Measurements from ENCODE around the gene NOXO1. TPM values are rescaled to one million over a fixed set of nuclear protein-coding genes. Genes with fewer than 3 reads are reported as not detected.

NOXO1 gene
- total and polyA plus RNA-seq, 4 donors = 0.28 to 0.67 (median 0.63) TPM; not detected in 1

- H3K4me3 ChIP-seq (ENCODE audit: low read depth in 1 of 3, low read length in 3 of 3) = peak overlapping the region in 1 of 3 donors; percentile 80
- H3K9ac ChIP-seq (ENCODE audit: low read depth in 1 of 2, low read length in 2 of 2) = no peak overlapping the region
- no peak for DNase-seq (ENCODE audit: low spot score)
- WGBS = 70% methylated on average over 20 of the region's 20 CpGs
- no peak overlapping the region for H3K27ac ChIP-seq (ENCODE audit: low read depth in 1 of 2, low read length in 2 of 2)
- TF ChIP-seq EGR1 (IDR thresholded peaks at IDR 0.05; ENCODE audit: low read depth in 2 of 2) = no peak
- no peak for TF ChIP-seq HNF4G (IDR thresholded peaks at IDR 0.05)
- peaks cover 7 to 37% (median 29%) of the 10 kb centered on the region in 4 donors for H3K4me1 ChIP-seq (ENCODE audit: control insufficient read depth in 4 of 4, insufficient read depth in 4 of 4, low read length in 3 of 4)
- H3K9me3 ChIP-seq (ENCODE audit: control insufficient read depth in 4 of 4, low read length in 3 of 4) = no peaks in the 10 kb centered on the region
- no peaks in the 10 kb centered on the region for H3K27me3 ChIP-seq (ENCODE audit: control insufficient read depth in 4 of 4, insufficient read depth in 4 of 4, low read length in 3 of 4)
- peaks cover 0 to 26% (median 7%) of the 10 kb centered on the region in 4 donors for H3K36me3 ChIP-seq (ENCODE audit: control insufficient read depth in 4 of 4, insufficient read depth in 3 of 4, low read depth in 1 of 4, low read length in 3 of 4)
These were observed 20.3 kb downstream of the NOXO1 start for GRCh38 chr16:1960665-1961630.

DNA sequence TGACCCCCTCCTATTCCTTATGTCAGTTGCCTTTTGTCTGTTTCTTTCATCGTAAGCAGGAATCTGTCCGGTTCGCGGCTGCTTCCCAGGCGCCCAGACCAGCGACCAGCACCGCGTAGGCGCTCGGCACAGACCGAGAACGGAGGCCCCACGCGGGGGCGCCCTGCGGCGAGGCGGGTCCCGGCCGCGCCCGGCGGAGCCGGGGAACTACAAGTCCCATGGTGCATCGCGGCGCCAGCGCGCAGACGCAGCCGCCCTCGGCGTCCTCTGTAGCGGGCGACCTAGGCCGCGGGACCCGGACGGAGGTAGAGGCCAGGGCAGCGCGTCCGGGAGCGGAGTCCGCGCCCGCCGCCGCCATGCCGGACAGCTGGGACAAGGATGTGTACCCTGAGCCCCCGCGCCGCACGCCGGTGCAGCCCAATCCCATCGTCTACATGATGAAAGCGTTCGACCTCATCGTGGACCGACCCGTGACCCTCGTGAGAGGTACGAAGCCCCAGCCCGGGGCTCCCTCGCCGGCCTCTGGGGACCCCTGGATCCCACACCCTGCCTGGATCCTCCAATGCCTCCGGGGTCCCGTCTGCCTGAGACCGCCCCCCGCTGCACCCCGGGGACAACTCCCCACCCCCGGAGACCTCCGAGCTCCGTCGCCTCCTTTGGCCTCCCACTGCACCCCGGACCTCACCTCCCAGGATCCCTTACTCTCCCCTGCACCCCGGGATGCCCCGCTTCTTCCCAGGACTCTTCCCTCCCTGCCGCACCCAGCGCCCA, 21.8 kb downstream of the NOXO1 start, which contains the start of gene NDUFB10:
Gene NDUFB10, plus strand, starts transcription at position 270 of the 771 bp plus-strand sequence. Its CDS starts 87 bp downstream, at position 357.
- H3K9me3 ChIP-seq (ENCODE audit: control insufficient read depth in 4 of 4, low read length in 3 of 4) = no peaks in the 10 kb centered on the region
- no peaks in the 10 kb centered on the region for H3K27me3 ChIP-seq (ENCODE audit: control insufficient read depth in 4 of 4, insufficient read depth in 4 of 4, low read length in 3 of 4)
- H3K4me3 ChIP-seq (ENCODE audit: low read depth in 1 of 3, low read length in 3 of 3) = peak within 1 kb of the TSS; percentile 80 to 92 (median 90)
- TF ChIP-seq, protein P1, sequence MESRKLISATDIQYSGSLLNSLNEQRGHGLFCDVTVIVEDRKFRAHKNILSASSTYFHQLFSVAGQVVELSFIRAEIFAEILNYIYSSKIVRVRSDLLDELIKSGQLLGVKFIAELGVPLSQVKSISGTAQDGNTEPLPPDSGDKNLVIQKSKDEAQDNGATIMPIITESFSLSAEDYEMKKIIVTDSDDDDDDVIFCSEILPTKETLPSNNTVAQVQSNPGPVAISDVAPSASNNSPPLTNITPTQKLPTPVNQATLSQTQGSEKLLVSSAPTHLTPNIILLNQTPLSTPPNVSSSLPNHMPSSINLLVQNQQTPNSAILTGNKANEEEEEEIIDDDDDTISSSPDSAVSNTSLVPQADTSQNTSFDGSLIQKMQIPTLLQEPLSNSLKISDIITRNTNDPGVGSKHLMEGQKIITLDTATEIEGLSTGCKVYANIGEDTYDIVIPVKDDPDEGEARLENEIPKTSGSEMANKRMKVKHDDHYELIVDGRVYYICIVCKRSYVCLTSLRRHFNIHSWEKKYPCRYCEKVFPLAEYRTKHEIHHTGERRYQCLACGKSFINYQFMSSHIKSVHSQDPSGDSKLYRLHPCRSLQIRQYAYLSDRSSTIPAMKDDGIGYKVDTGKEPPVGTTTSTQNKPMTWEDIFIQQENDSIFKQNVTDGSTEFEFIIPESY (IDR thresholded peaks at IDR 0.05) = no peak
- TF ChIP-seq JUND (IDR thresholded peaks at IDR 0.05) (no peak), RAD21 (IDR thresholded peaks at IDR 0.05) (peak in 1 of 2 donors; percentile 50), GABPA (IDR thresholded peaks at IDR 0.05 in 1 of 2, conservative IDR thresholded peaks at IDR 0.05 in 1 of 2) (peak in 1 of 2 donors; percentile 58), YY1 (IDR thresholded peaks at IDR 0.05) (peak; percentile 73), EGR1 (IDR thresholded peaks at IDR 0.05; ENCODE audit: low read depth in 2 of 2) (peak in 1 of 2 donors; percentile 35), CTCF (IDR thresholded peaks at IDR 0.05; ENCODE audit: low read depth, low read length, missing input control) (peak; percentile 49)
- H3K27ac ChIP-seq (ENCODE audit: low read depth in 1 of 2, low read length in 2 of 2) = peak within 1 kb of the TSS; percentile 50 to 77
- H3K9ac ChIP-seq (ENCODE audit: low read depth in 1 of 2, low read length in 2 of 2) = peak within 1 kb of the TSS; percentile 45 to 72
- peaks cover 0 to 26% (median 7%) of the 10 kb centered on the region in 4 donors for H3K36me3 ChIP-seq (ENCODE audit: control insufficient read depth in 4 of 4, insufficient read depth in 3 of 4, low read depth in 1 of 4, low read length in 3 of 4)
- WGBS = under 1% methylated on average over 79 of the region's 79 CpGs
- DNase-seq (ENCODE audit: low spot score) = peak; percentile 96
- peaks cover 4 to 28% (median 23%) of the 10 kb centered on the region in 4 donors for H3K4me1 ChIP-seq (ENCODE audit: control insufficient read depth in 4 of 4, insufficient read depth in 4 of 4, low read length in 3 of 4)

DNA sequence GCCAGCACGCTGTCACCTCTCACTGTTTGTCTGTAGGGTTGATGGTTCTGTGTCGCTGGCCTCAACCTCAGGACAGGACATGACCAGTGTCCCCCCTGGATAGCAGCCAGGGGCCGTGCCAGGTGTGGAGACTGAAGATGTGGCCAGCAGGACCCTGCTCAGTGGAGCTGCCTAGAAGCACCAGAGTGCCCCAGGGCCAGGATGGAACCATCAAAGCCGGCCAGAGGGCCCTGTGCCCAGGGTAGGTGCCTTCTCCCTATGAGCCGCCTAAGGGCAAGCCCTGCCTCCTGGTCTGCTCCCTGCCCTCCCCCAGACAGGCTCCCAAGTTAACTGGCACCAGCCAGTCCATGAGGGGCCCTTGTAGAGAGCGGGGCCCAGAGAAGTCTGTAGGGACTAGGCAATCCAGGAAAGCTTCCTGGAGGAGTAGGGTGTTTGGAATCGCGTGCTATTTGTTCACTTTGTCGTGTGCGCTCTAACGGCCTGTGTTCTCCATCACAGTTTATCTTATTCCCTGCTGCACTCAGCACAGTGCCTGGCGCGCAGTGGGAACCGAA, 22.5 kb downstream of the NOXO1 start:
- H3K4me3 ChIP-seq (ENCODE audit: low read depth in 1 of 3, low read length in 3 of 3) = peak overlapping the region in 1 of 3 donors; percentile 92
- DNase-seq (ENCODE audit: low spot score) = no peak
- TF ChIP-seq TAF1 (conservative IDR thresholded peaks at IDR 0.05) = no peak
- TF ChIP-seq SP1 (IDR thresholded peaks at IDR 0.05) = no peak
- TF ChIP-seq, protein P2, sequence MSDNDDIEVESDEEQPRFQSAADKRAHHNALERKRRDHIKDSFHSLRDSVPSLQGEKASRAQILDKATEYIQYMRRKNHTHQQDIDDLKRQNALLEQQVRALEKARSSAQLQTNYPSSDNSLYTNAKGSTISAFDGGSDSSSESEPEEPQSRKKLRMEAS (IDR thresholded peaks at IDR 0.05) = no peak
- TF ChIP-seq JUND (IDR thresholded peaks at IDR 0.05) = no peak
- no peak for TF ChIP-seq GABPA (IDR thresholded peaks at IDR 0.05 in 1 of 2, conservative IDR thresholded peaks at IDR 0.05 in 1 of 2)
- TF ChIP-seq RAD21 (IDR thresholded peaks at IDR 0.05) = no peak
- TF ChIP-seq FOXA2 (IDR thresholded peaks at IDR 0.05) = no peak
- no peak for TF ChIP-seq REST (IDR thresholded peaks at IDR 0.05)
- TF ChIP-seq RXRA (IDR thresholded peaks at IDR 0.05) = no peak
- TF ChIP-seq, protein P3, sequence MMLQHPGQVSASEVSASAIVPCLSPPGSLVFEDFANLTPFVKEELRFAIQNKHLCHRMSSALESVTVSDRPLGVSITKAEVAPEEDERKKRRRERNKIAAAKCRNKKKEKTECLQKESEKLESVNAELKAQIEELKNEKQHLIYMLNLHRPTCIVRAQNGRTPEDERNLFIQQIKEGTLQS (IDR thresholded peaks at IDR 0.05) = no peak
- no peak for TF ChIP-seq EGR1 (IDR thresholded peaks at IDR 0.05; ENCODE audit: low read depth in 2 of 2)

More for the DNA sequence above, 22.5 kb downstream of the NOXO1 start:
- Histone ChIP-seq H3K9me3 (ENCODE audit: control insufficient read depth in 4 of 4, low read length in 3 of 4) (no peaks in the 10 kb centered on the region), H3K27me3 (ENCODE audit: control insufficient read depth in 4 of 4, insufficient read depth in 4 of 4, low read length in 3 of 4) (no peaks in the 10 kb centered on the region), H3K4me1 (ENCODE audit: control insufficient read depth in 4 of 4, insufficient read depth in 4 of 4, low read length in 3 of 4) (peaks cover 4 to 26% (median 21%) of the 10 kb centered on the region in 4 donors), H3K36me3 (ENCODE audit: control insufficient read depth in 4 of 4, insufficient read depth in 3 of 4, low read depth in 1 of 4, low read length in 3 of 4) (peaks cover 0 to 26% (median 7%) of the 10 kb centered on the region in 4 donors), H3K9ac (ENCODE audit: low read depth in 1 of 2, low read length in 2 of 2) (peak overlapping the region in 1 of 2 donors; percentile 72), H3K27ac (ENCODE audit: low read depth in 1 of 2, low read length in 2 of 2) (peak overlapping the region in 1 of 2 donors; percentile 50)
- WGBS = 29% methylated on average over 14 of the region's 14 CpGs

Data from liver (tissue), 9 donors.